AG04450 (cell line): Measurements from ENCODE around the gene UCHL5. TPM values are rescaled to one million over a fixed set of nuclear protein-coding genes. Genes with fewer than 3 reads are reported as not detected.
"Not testable (repeated sequence)": the region's sequence is repeated elsewhere in the genome, so short reads cannot be mapped to it uniquely, and the experiment has no call there.

Experiments
- CTCF ChIA-PET: fragments of 300-600, 350-600 bp; formaldehyde crosslinking; extraction: SDS; loops from one replicate; lab custom pipeline; 2022; ENCODE audit warnings: antibody characterized with exemption, inconsistent platforms; lab: Charles Lee
- POLR2A ChIA-PET: fragments of 350-600 bp; formaldehyde crosslinking; extraction: SDS; loops from one replicate; lab custom pipeline; 2021; ENCODE audit warnings: antibody characterized with exemption, inconsistent platforms; lab: Yijun Ruan, JAX
- DNase-seq: peaks from one replicate; pipeline ENCODE4 v3.0.0-alpha.2; 2011; ENCODE audit warnings: low read depth, low spot score
- H3K27ac ChIP-seq: one replicate; pipeline ENCODE4 v1.5.1; 2012; ENCODE audit warnings: low read depth, low read length, control low read depth
- H3K27me3 ChIP-seq: one replicate; pipeline ENCODE4 v1.6.0; 2012; ENCODE audit warnings: low read length; ENCODE audit not compliant: control insufficient read depth, insufficient read depth
- H3K4me3 ChIP-seq: 2 replicates; pipeline ENCODE4 v1.5.1; 2011; ENCODE audit warnings: mild to moderate bottlenecking, low read depth, low read length, control low read depth
- H3K9me3 ChIP-seq: 2 replicates; pipeline ENCODE4 v1.5.1; 2012; ENCODE audit warnings: low read length; ENCODE audit not compliant: control insufficient read depth, insufficient read depth
- polyA plus RNA-seq: library from polyadenylated mRNA; depleted of rRNA; stranded (reverse); fragments of >200 nt; gene quantifications from 2 replicates; pipeline ENCODE4 v1.2.3, GENCODE V29; 2011
- TF ChIP-seq, protein P1 (sequence below): IDR thresholded peaks from 2 replicates; pipeline ENCODE4 v1.5.1; 2011; ENCODE audit warnings: low read depth, low read length, control low read depth, inconsistent platforms

The UCHL5 gene
- polyA plus RNA-seq, 1 experiment = 28.8 TPM

GRCh38 chr1:193060115-193060403 lies 899 bp upstream of the UCHL5 start:
- H3K4me3 ChIP-seq = peak overlapping the region; percentile 95
- H3K27ac ChIP-seq = peak overlapping the region; percentile 99
- CTCF ChIA-PET = interaction anchor here (0.6 to 1.1 kb wide), 2 partner anchors 10 to 61 kb away, joined by 3 to 5 read pairs; no protein-coding TSS in a partner anchor
- POLR2A ChIA-PET = no interaction called here
- H3K9me3 ChIP-seq = peaks cover 4% of the 10 kb centered on the region; the same call in 1 of the 2 replicates
- H3K27me3 ChIP-seq = no peaks in the 10 kb centered on the region
- TF ChIP-seq, protein P1, sequence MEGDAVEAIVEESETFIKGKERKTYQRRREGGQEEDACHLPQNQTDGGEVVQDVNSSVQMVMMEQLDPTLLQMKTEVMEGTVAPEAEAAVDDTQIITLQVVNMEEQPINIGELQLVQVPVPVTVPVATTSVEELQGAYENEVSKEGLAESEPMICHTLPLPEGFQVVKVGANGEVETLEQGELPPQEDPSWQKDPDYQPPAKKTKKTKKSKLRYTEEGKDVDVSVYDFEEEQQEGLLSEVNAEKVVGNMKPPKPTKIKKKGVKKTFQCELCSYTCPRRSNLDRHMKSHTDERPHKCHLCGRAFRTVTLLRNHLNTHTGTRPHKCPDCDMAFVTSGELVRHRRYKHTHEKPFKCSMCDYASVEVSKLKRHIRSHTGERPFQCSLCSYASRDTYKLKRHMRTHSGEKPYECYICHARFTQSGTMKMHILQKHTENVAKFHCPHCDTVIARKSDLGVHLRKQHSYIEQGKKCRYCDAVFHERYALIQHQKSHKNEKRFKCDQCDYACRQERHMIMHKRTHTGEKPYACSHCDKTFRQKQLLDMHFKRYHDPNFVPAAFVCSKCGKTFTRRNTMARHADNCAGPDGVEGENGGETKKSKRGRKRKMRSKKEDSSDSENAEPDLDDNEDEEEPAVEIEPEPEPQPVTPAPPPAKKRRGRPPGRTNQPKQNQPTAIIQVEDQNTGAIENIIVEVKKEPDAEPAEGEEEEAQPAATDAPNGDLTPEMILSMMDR = no peak
- DNase-seq = no peak

DNA sequence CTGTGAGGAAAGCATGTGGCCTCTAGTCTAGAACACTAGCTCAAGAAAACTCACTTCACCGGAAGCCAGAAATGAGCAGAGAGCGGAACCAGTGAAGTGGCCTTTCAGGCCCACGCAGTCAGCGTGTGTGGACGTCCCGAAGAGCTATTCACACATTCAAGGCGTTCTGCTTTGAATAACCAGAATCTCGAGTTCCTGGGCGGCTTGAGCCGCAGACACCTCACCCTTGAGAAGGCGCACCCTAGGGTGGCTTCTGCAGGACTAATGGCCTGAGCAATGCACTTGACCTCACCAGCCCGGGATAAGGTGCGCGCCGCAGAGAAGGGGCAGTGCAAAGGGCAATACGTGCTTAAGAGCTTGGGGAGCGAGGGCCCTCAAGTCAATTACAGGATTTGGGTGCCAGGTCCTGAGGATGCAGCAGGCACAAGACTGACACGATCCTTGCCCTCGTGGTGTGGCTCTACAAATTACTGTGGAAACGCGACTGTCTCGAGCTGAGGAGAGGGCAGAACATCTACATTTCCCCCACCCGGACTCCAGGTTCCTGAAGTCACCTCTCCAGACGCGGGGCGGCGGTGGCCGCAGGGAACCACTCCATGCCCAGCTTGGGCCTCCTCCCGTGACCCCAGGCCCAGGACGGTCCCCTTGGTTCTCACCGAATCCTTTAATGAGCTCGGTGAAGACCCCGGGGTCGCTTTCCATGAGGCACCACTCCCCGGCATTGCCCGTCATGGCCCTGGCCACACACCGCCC lies 455 bp downstream of the UCHL5 start:
- DNase-seq = no peak
- POLR2A ChIA-PET = interaction anchor here (0.6 to 1.1 kb wide), 7 partner anchors 21 to 248 kb away, joined by 3 to 10 read pairs (median 3); partner anchors contain the start of gene GLRX2

GRCh38 chr1:193054169-193054675 lies 4.9 kb downstream of the UCHL5 start:
- CTCF ChIA-PET = no interaction called here
- Histone ChIP-seq H3K4me3 (no peak overlapping the region), H3K27me3 (no peaks in the 10 kb centered on the region), H3K9me3 (no peaks in the 10 kb centered on the region), H3K27ac (no peak overlapping the region)
- POLR2A ChIA-PET = no interaction called here
- TF ChIP-seq, protein P1 = no peak
- DNase-seq = no peak

More for the DNA sequence above, 455 bp downstream of the UCHL5 start:
- Histone ChIP-seq H3K4me3 (peak overlapping the region; percentile 95), H3K27me3 (no peaks in the 10 kb centered on the region), H3K9me3 (peaks cover 4% of the 10 kb centered on the region; the same call in 1 of the 2 replicates), H3K27ac (peak overlapping the region; percentile 99)
- TF ChIP-seq, protein P1 = no peak
- CTCF ChIA-PET = interaction anchor here (0.6 to 1.6 kb wide), 6 partner anchors 11 to 448 kb away, joined by 3 to 6 read pairs (median 4); no protein-coding TSS in a partner anchor

GRCh38 chr1:193048913-193049312 lies 10.2 kb downstream of the UCHL5 start:
- H3K4me3 ChIP-seq, DNase-seq, POLR2A ChIA-PET, H3K27me3 ChIP-seq, H3K27ac ChIP-seq, CTCF ChIA-PET, H3K9me3 ChIP-seq: not testable (repeated sequence)

- no peak for DNase-seq
- Histone ChIP-seq H3K9me3 (no peaks in the 10 kb centered on the region), H3K4me3 (no peak overlapping the region), H3K27me3 (no peaks in the 10 kb centered on the region), H3K27ac (no peak overlapping the region)
- CTCF ChIA-PET = no interaction called here
- POLR2A ChIA-PET = no interaction called here
- TF ChIP-seq, protein P1 = no peak
Measured at GRCh38 chr1:193042766-193043691, 16.1 kb downstream of the UCHL5 start.
